ENCODE measurements around the gene RIN1. TPM values are rescaled to one million over a fixed set of nuclear protein-coding genes. Genes with fewer than 3 reads are reported as not detected.

The RIN1 gene
- total and polyA plus RNA-seq, 2 experiments from 2014 or later: 2.5 to 8.2 TPM

DNA sequence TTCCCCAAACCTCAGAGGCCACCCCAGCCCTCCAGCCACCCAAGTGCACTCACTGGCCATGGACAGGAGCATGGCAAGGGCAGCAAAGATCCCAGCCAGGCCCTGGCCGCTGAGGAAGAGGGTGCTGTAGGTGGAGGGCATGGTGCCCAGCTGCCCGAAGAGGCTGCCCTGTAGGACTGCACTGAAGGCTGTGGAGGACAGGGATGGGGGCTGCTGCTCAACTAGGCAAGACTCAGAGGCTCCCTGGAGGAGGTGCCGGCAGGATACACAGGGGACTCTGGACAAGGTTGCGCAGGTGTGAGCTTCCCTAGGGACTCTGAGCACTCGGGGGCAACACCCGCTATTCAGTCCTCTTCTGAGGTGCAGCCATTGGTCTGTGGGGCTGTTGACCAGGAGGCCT, 32.2 kb upstream of the RIN1 start:
- Histone ChIP-seq H3K79me2 (replicated peaks; ENCODE audit: insufficient read depth) (peaks cover 23% of the 10 kb centered on the region), H3K4me1 (ENCODE audit: insufficient read depth) (peaks cover 21% of the 10 kb centered on the region), H3K9me2 (ENCODE audit: insufficient read depth) (no peaks in the 10 kb centered on the region), H3K4me3 (no peak overlapping the region), H3K27ac (ENCODE audit: low read depth) (no peak overlapping the region), H4K20me1 (replicated peaks; ENCODE audit: insufficient read depth) (peaks cover 17% of the 10 kb centered on the region; the same call in 1 of the 2 replicates), H3K36me3 (ENCODE audit: insufficient read depth) (peaks cover 23% of the 10 kb centered on the region; the same call in 1 of the 2 replicates), H2AFZ (no peak overlapping the region), H3F3A (replicated peaks; ENCODE audit: low read depth) (peaks cover 45% of the 10 kb centered on the region), H3K4me2 (no peak overlapping the region), H3K27me3 (ENCODE audit: insufficient read depth) (no peaks in the 10 kb centered on the region)
- Mint-ChIP-seq H3K9me3 (no peaks in the 10 kb centered on the region), H3K4me1 (peaks cover 29% of the 10 kb centered on the region), H3K4me3 (no peak overlapping the region; the same call in 2 of the 3 replicates), H3K27me3 (ENCODE audit: insufficient read depth, low read depth, poor library complexity) (peaks cover 30% of the 10 kb centered on the region), H3K27ac (peak overlapping the region; percentile 52; the same call in 1 of the 2 replicates), H3K36me3 (ENCODE audit: low read depth) (peaks cover 72% of the 10 kb centered on the region)
- TF ChIP-seq POLR2AphosphoS5 (IDR thresholded peaks at IDR 0.05; ENCODE audit: low read depth) (no peak), JUNB (IDR thresholded peaks at IDR 0.05; ENCODE audit: unreplicated experiment) (no peak), NANOG (IDR thresholded peaks at IDR 0.05; ENCODE audit: borderline replicate concordance) (no peak), EZH2phosphoT487 (IDR thresholded peaks at IDR 0.05; ENCODE audit: unreplicated experiment) (no peak), EZH2 (IDR thresholded peaks at IDR 0.05; ENCODE audit: low read depth, unreplicated experiment) (no peak), ZNF331 (CRISPR knock-in tag; IDR thresholded peaks at IDR 0.05; ENCODE audit: low read depth) (no peak), STAT1 (IDR thresholded peaks at IDR 0.05; ENCODE audit: unreplicated experiment) (no peak), CREB1 (CRISPR knock-in tag; IDR thresholded peaks at IDR 0.05; ENCODE audit: low read depth) (no peak), ZNF114 (CRISPR knock-in tag; IDR thresholded peaks at IDR 0.05) (no peak)
- TF ChIP-seq, protein P1, sequence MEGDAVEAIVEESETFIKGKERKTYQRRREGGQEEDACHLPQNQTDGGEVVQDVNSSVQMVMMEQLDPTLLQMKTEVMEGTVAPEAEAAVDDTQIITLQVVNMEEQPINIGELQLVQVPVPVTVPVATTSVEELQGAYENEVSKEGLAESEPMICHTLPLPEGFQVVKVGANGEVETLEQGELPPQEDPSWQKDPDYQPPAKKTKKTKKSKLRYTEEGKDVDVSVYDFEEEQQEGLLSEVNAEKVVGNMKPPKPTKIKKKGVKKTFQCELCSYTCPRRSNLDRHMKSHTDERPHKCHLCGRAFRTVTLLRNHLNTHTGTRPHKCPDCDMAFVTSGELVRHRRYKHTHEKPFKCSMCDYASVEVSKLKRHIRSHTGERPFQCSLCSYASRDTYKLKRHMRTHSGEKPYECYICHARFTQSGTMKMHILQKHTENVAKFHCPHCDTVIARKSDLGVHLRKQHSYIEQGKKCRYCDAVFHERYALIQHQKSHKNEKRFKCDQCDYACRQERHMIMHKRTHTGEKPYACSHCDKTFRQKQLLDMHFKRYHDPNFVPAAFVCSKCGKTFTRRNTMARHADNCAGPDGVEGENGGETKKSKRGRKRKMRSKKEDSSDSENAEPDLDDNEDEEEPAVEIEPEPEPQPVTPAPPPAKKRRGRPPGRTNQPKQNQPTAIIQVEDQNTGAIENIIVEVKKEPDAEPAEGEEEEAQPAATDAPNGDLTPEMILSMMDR (conservative IDR thresholded peaks at IDR 0.05; ENCODE audit: low read depth in 2 of 2): no peak
- TF ChIP-seq, protein P2, sequence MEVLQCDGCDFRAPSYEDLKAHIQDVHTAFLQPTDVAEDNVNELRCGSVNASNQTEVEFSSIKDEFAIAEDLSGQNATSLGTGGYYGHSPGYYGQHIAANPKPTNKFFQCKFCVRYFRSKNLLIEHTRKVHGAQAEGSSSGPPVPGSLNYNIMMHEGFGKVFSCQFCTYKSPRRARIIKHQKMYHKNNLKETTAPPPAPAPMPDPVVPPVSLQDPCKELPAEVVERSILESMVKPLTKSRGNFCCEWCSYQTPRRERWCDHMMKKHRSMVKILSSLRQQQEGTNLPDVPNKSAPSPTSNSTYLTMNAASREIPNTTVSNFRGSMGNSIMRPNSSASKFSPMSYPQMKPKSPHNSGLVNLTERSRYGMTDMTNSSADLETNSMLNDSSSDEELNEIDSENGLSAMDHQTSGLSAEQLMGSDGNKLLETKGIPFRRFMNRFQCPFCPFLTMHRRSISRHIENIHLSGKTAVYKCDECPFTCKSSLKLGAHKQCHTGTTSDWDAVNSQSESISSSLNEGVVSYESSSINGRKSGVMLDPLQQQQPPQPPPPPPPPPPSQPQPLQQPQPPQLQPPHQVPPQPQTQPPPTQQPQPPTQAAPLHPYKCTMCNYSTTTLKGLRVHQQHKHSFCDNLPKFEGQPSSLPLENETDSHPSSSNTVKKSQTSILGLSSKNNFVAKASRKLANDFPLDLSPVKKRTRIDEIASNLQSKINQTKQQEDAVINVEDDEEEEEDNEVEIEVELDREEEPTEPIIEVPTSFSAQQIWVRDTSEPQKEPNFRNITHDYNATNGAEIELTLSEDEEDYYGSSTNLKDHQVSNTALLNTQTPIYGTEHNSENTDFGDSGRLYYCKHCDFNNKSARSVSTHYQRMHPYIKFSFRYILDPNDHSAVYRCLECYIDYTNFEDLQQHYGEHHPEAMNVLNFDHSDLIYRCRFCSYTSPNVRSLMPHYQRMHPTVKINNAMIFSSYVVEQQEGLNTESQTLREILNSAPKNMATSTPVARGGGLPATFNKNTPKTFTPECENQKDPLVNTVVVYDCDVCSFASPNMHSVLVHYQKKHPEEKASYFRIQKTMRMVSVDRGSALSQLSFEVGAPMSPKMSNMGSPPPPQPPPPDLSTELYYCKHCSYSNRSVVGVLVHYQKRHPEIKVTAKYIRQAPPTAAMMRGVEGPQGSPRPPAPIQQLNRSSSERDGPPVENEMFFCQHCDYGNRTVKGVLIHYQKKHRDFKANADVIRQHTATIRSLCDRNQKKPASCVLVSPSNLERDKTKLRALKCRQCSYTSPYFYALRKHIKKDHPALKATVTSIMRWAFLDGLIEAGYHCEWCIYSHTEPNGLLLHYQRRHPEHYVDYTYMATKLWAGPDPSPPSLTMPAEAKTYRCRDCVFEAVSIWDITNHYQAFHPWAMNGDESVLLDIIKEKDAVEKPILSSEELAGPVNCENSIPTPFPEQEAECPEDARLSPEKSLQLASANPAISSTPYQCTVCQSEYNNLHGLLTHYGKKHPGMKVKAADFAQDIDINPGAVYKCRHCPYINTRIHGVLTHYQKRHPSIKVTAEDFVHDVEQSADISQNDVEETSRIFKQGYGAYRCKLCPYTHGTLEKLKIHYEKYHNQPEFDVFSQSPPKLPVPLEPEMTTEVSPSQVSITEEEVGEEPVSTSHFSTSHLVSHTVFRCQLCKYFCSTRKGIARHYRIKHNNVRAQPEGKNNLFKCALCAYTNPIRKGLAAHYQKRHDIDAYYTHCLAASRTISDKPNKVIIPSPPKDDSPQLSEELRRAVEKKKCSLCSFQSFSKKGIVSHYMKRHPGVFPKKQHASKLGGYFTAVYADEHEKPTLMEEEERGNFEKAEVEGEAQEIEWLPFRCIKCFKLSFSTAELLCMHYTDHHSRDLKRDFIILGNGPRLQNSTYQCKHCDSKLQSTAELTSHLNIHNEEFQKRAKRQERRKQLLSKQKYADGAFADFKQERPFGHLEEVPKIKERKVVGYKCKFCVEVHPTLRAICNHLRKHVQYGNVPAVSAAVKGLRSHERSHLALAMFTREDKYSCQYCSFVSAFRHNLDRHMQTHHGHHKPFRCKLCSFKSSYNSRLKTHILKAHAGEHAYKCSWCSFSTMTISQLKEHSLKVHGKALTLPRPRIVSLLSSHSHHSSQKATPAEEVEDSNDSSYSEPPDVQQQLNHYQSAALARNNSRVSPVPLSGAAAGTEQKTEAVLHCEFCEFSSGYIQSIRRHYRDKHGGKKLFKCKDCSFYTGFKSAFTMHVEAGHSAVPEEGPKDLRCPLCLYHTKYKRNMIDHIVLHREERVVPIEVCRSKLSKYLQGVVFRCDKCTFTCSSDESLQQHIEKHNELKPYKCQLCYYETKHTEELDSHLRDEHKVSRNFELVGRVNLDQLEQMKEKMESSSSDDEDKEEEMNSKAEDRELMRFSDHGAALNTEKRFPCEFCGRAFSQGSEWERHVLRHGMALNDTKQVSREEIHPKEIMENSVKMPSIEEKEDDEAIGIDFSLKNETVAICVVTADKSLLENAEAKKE (CRISPR knock-in tag; IDR thresholded peaks at IDR 0.05): no peak
- TF ChIP-seq, protein P3, sequence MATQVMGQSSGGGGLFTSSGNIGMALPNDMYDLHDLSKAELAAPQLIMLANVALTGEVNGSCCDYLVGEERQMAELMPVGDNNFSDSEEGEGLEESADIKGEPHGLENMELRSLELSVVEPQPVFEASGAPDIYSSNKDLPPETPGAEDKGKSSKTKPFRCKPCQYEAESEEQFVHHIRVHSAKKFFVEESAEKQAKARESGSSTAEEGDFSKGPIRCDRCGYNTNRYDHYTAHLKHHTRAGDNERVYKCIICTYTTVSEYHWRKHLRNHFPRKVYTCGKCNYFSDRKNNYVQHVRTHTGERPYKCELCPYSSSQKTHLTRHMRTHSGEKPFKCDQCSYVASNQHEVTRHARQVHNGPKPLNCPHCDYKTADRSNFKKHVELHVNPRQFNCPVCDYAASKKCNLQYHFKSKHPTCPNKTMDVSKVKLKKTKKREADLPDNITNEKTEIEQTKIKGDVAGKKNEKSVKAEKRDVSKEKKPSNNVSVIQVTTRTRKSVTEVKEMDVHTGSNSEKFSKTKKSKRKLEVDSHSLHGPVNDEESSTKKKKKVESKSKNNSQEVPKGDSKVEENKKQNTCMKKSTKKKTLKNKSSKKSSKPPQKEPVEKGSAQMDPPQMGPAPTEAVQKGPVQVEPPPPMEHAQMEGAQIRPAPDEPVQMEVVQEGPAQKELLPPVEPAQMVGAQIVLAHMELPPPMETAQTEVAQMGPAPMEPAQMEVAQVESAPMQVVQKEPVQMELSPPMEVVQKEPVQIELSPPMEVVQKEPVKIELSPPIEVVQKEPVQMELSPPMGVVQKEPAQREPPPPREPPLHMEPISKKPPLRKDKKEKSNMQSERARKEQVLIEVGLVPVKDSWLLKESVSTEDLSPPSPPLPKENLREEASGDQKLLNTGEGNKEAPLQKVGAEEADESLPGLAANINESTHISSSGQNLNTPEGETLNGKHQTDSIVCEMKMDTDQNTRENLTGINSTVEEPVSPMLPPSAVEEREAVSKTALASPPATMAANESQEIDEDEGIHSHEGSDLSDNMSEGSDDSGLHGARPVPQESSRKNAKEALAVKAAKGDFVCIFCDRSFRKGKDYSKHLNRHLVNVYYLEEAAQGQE (IDR thresholded peaks at IDR 0.05; ENCODE audit: unreplicated experiment): no peak
- TF ChIP-seq, protein P4, sequence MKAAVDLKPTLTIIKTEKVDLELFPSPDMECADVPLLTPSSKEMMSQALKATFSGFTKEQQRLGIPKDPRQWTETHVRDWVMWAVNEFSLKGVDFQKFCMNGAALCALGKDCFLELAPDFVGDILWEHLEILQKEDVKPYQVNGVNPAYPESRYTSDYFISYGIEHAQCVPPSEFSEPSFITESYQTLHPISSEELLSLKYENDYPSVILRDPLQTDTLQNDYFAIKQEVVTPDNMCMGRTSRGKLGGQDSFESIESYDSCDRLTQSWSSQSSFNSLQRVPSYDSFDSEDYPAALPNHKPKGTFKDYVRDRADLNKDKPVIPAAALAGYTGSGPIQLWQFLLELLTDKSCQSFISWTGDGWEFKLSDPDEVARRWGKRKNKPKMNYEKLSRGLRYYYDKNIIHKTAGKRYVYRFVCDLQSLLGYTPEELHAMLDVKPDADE (IDR thresholded peaks at IDR 0.05): no peak
- ATAC-seq: no peak
- no peak for DNase-seq (ENCODE audit: low spot score)
